ENCODE results near the gene ITPR1.

DNA sequence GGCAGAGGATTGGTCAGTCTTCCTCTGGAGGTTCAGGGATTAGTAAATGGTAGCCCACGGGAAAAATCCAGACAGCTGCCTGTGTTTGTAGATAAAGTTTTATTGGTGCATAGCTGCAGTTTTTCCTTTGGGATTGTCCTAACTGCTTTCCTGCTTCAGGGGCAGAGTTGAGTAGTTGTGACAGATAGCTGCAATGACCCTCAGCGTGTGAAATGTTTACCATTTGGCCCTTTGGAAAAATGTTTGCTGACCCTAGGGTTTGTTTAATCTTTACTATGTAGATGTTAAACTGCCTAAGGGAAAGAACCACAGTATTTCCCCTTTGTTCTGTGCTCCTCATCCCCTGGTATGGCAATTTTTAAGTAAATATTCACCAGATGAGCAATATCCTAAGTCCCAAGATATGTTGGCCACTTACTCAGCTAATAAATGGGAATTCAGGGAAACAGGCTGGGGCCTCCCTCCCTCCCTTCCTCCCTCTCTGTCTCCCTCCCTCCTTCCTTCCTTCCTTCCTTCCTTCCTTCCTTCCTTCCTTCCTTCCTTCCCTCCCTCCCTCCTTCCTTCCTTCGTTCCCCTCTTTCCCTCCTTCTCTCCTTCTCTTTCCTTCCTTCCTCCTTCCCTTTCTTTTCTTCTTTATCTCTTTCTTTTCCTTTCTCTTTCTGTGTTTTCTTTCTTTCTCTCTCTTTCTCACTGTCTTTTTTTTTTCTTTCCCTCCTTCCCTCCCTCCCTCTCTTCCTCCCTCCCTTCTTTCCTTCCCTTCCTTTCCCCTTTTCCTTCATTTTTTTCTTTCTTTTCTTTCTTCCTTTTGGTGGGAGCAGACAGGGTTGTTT is 251.5 kb downstream of the ITPR1 start:
- TF ChIP-seq, protein P1, sequence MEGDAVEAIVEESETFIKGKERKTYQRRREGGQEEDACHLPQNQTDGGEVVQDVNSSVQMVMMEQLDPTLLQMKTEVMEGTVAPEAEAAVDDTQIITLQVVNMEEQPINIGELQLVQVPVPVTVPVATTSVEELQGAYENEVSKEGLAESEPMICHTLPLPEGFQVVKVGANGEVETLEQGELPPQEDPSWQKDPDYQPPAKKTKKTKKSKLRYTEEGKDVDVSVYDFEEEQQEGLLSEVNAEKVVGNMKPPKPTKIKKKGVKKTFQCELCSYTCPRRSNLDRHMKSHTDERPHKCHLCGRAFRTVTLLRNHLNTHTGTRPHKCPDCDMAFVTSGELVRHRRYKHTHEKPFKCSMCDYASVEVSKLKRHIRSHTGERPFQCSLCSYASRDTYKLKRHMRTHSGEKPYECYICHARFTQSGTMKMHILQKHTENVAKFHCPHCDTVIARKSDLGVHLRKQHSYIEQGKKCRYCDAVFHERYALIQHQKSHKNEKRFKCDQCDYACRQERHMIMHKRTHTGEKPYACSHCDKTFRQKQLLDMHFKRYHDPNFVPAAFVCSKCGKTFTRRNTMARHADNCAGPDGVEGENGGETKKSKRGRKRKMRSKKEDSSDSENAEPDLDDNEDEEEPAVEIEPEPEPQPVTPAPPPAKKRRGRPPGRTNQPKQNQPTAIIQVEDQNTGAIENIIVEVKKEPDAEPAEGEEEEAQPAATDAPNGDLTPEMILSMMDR (IDR thresholded peaks at IDR 0.05): no peak
- no peak for TF ChIP-seq POLR2A (IDR thresholded peaks at IDR 0.05)
